IPS DF 6.9 (cell line): ENCODE measurements around the gene YAP1.
"Not testable (repeated sequence)": the region's sequence is repeated elsewhere in the genome, so short reads cannot be mapped to it uniquely, and the experiment has no call there.

Experiments used
- DNase-seq: peaks from one replicate; pipeline ENCODE4 v3.0.0-alpha.2; 2013; ENCODE audit warnings: low read depth, low spot score
- H3K27ac ChIP-seq: one replicate; pipeline ENCODE4 v1.5.1; 2013; ENCODE audit warnings: low read length, control low read depth
- H3K27me3 ChIP-seq: 2 replicates; pipeline ENCODE4 v1.6.1; 2013; ENCODE audit warnings: mild to moderate bottlenecking, low read length; ENCODE audit not compliant: control insufficient read depth, insufficient read depth
- H3K36me3 ChIP-seq: 2 replicates; pipeline ENCODE4 v1.6.1; 2013; ENCODE audit warnings: low read length; ENCODE audit not compliant: control insufficient read depth, insufficient read depth
- H3K4me1 ChIP-seq: 2 replicates; pipeline ENCODE4 v1.6.1; 2013; ENCODE audit warnings: low read length; ENCODE audit not compliant: control insufficient read depth, insufficient read depth
- H3K4me3 ChIP-seq: 2 replicates; pipeline ENCODE4 v1.5.1; 2013; ENCODE audit warnings: mild to moderate bottlenecking, low read length
- H3K9me3 ChIP-seq: 2 replicates; pipeline ENCODE4 v1.6.1; 2013; ENCODE audit warnings: low read length, inconsistent platforms; ENCODE audit not compliant: control insufficient read depth, insufficient read depth
- WGBS: extraction: QIAGEN DNeasy Blood & Tissue Kit; methylation state at CpG from one replicate; pipeline ENCODE4 v1.1.7; 2013; ENCODE audit warnings: mixed read lengths, missing lambda C conversion rate; ENCODE audit not compliant: insufficient read length, insufficient coverage; 5-methylcytosine and 5-hydroxymethylcytosine counted together

YAP1 gene

GRCh38 chr11:102199673-102200072 is 89.4 kb downstream of the YAP1 start:
- no peaks in the 10 kb centered on the region; the same call in 1 of the 2 replicates for H3K9me3 ChIP-seq
- H3K4me1 ChIP-seq, result peaks cover 4% of the 10 kb centered on the region
- no peak overlapping the region for H3K4me3 ChIP-seq
- H3K36me3 ChIP-seq, result no peaks in the 10 kb centered on the region
- DNase-seq, result no peak
- H3K27ac ChIP-seq, result no peak overlapping the region
- WGBS, result no CpG with 5 or more reads among the region's 2 CpGs
- H3K27me3 ChIP-seq, result no peaks in the 10 kb centered on the region

- not testable (repeated sequence) for H3K4me3 ChIP-seq, H3K4me1 ChIP-seq, H3K9me3 ChIP-seq, H3K36me3 ChIP-seq, H3K27ac ChIP-seq, H3K27me3 ChIP-seq, DNase-seq
- no CpG with 5 or more reads among the region's 5 CpGs for WGBS
Measured at GRCh38 chr11:102200325-102200724, 90.1 kb downstream of the YAP1 start.

DNA sequence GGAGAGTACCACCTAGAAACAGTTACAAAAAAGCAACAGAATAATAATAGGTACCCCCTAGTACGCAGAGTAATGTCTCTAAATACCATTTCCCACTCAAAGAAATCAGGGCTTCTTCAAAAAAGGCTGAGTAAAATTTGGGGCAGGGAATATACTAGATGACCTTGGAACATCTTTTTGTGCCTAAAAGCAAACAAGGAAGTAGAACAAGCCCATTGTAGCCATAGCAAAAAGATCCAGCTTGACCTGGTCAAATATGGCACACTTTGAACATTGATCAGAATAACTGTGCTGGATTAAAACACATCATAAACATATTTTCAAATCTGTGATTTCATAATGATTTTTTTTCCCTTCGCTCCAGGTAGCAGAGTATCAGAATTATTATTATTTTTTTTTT is 91.5 kb downstream of the YAP1 start:
- no CpG with 5 or more reads among the region's 2 CpGs for WGBS
- no peaks in the 10 kb centered on the region for H3K36me3 ChIP-seq
- no peaks in the 10 kb centered on the region for H3K9me3 ChIP-seq
- H3K4me3 ChIP-seq, result no peak overlapping the region
- DNase-seq, result no peak
- H3K4me1 ChIP-seq, result peaks cover 5% of the 10 kb centered on the region
- H3K27ac ChIP-seq, result no peak overlapping the region
- H3K27me3 ChIP-seq, result no peaks in the 10 kb centered on the region

DNA sequence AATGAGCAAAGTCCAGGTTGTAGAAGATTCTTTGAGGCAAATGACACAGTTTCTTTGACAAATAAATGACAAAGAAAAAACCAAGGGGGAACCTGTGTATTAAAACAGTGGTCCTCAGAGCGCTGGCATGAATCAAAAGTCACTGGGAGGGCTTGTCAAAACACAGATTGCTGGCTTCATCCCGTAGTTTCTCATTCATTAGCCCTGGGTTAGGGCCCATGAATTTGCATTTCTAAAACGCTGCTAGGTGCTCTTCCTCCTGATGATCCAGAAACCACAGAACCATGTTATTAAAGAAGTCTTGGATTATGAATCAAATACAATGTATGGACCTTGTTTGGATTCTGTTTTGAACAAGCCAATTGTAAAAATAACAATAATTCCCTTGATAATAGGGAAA is 92.7 kb downstream of the YAP1 start:
- H3K9me3 ChIP-seq, result no peaks in the 10 kb centered on the region
- H3K27ac ChIP-seq, result no peak overlapping the region
- H3K27me3 ChIP-seq, result no peaks in the 10 kb centered on the region
- H3K4me1 ChIP-seq, result peaks cover 8% of the 10 kb centered on the region
- no peaks in the 10 kb centered on the region for H3K36me3 ChIP-seq
- no peak for DNase-seq
- no CpG with 5 or more reads among the region's 3 CpGs for WGBS
- no peak overlapping the region for H3K4me3 ChIP-seq

- Histone ChIP-seq H3K27me3 (no peaks in the 10 kb centered on the region), H3K9me3 (no peaks in the 10 kb centered on the region), H3K36me3 (no peaks in the 10 kb centered on the region), H3K4me1 (peaks cover 8% of the 10 kb centered on the region), H3K4me3 (no peak overlapping the region), H3K27ac (no peak overlapping the region)
- WGBS, result no CpG with 5 or more reads among the region's 2 CpGs
- no peak for DNase-seq
Measured at GRCh38 chr11:102204174-102204573, 93.9 kb downstream of the YAP1 start.

DNA sequence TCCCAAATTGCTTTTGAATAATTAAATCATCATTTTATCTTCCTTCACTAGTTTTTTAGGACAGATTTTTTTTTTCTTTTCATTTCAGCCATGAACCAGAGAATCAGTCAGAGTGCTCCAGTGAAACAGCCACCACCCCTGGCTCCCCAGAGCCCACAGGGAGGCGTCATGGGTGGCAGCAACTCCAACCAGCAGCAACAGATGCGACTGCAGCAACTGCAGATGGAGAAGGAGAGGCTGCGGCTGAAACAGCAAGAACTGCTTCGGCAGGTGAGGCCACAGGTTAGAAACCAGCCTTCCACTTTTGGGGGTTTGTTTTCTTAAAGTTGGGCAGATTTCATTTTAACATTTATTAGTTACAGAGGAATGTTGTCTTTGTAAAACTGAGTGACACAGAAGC is 95.6 kb downstream of the YAP1 start:
- no peak overlapping the region for H3K4me3 ChIP-seq
- WGBS, result no CpG with 5 or more reads among the region's 4 CpGs
- no peaks in the 10 kb centered on the region for H3K9me3 ChIP-seq
- H3K4me1 ChIP-seq, result peaks cover 9% of the 10 kb centered on the region
- DNase-seq, result no peak
- no peaks in the 10 kb centered on the region for H3K27me3 ChIP-seq
- H3K36me3 ChIP-seq, result no peaks in the 10 kb centered on the region
- no peak overlapping the region for H3K27ac ChIP-seq

GRCh38 chr11:102208835-102209234 is 98.6 kb downstream of the YAP1 start:
- H3K4me3 ChIP-seq, result no peak overlapping the region
- WGBS, result no CpG with 5 or more reads among the region's 2 CpGs
- no peak for DNase-seq
- no peaks in the 10 kb centered on the region for H3K36me3 ChIP-seq
- no peak overlapping the region for H3K27ac ChIP-seq
- no peaks in the 10 kb centered on the region for H3K27me3 ChIP-seq
- peaks cover 6% of the 10 kb centered on the region; the same call in 1 of the 2 replicates for H3K4me1 ChIP-seq
- H3K9me3 ChIP-seq, result no peaks in the 10 kb centered on the region

- H3K27ac ChIP-seq, result no peak overlapping the region
- H3K36me3 ChIP-seq, result no peaks in the 10 kb centered on the region
- no peaks in the 10 kb centered on the region for H3K27me3 ChIP-seq
- no peak overlapping the region for H3K4me3 ChIP-seq
- no peaks in the 10 kb centered on the region for H3K4me1 ChIP-seq
- H3K9me3 ChIP-seq, result no peaks in the 10 kb centered on the region
- no peak for DNase-seq
Measured at GRCh38 chr11:102214623-102215022, 104.4 kb downstream of the YAP1 start.

DNA sequence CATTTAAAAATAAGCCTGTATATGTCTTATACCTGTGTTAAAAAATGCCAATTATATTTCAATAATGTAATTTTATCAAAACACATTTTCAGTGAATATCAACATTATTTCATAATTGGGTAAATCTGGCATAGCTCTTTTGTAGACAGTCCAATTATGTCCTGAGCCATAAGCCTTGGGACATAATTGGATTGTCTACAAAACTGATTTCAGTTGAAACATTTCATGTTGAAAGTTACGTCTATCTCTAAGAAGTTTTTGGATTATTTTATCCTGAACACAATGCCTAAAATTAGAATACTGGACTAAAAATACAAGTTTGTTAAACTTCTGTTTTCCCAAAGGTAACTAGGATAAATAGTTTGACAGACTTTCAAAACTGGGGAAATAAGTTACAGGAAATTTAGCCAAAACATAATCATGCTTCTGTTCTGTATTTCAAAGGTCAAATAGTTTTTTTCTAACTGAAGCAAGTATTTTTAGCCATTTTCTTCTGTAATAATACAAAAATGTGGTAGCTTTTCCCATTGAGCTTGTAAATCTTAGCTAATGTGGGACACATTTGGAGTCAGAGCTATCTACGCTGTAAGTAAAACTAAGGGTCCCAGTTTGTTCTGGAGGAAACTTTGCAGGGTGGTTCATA is 106.3 kb downstream of the YAP1 start:
- no CpG with 5 or more reads among the region's 2 CpGs for WGBS
- H3K27ac ChIP-seq, result no peak overlapping the region

DNA sequence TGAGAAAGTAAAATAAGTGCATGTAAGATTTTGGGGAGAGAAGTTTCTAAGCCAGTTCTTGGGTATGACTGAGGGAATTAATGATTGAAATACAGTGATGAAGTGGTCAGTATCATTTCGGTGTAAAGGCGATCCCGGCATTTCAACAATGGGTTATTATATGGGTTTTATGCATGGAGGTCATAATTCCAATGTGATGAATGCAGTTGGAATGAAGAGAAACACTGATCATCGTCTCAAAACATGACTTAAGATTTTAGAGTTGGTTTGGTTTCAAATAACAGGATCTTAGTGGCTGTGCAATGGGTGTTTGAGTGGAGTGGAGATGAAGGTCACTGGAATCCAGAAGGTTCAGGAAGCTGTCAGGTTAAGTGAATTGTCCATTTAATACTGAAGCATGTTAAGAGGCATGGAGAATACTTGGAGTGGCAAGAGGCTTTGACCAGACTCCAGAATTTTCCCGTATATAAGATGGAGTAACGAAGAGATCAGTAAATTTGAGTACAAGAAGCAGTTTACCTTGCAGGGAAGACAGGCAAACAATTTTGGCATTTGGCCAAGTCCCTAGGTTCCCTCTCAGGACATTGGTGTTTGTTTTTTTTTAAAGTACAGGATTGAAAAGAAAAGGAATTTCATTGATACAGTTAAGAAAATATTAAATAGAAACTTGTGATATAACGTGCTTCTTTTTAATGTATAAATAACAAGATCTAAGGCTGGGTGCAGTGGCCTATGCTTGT is 110.7 kb downstream of the YAP1 start:
- H3K4me3 ChIP-seq, result no peak overlapping the region
- no CpG with 5 or more reads among the region's 7 CpGs for WGBS
- H3K27me3 ChIP-seq, result no peaks in the 10 kb centered on the region
- H3K36me3 ChIP-seq, result no peaks in the 10 kb centered on the region
- no peak overlapping the region for H3K27ac ChIP-seq
- DNase-seq, result no peak
- H3K4me1 ChIP-seq, result no peaks in the 10 kb centered on the region
- no peaks in the 10 kb centered on the region for H3K9me3 ChIP-seq

More for the DNA sequence above, 106.3 kb downstream of the YAP1 start:
- no peaks in the 10 kb centered on the region for H3K4me1 ChIP-seq
- no peaks in the 10 kb centered on the region for H3K9me3 ChIP-seq
- no peak for DNase-seq
- no peak overlapping the region for H3K4me3 ChIP-seq
- no peaks in the 10 kb centered on the region for H3K36me3 ChIP-seq
- no peaks in the 10 kb centered on the region for H3K27me3 ChIP-seq

DNA sequence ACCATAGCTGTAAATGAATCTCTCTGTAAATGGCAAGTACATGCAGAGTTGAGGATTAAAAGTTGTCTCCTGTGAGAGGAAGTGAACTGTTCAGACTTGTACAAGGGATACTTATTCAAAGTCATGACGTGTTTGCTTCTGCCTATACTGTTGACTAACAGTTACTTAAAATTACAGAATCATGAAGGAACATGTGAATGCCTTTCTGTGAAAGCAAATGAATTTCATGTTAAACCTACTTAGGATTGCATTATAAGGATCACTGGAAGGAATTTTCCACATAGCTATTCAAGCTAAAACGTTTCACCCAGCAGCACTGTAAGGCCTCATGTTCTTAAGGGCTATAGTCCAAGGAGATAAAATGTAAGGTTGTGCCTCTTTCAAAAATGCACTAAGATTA is 113.6 kb downstream of the YAP1 start:
- no peaks in the 10 kb centered on the region for H3K9me3 ChIP-seq
- no peak for DNase-seq
- no peak overlapping the region for H3K4me3 ChIP-seq
- no peak overlapping the region for H3K27ac ChIP-seq
- H3K4me1 ChIP-seq, result no peaks in the 10 kb centered on the region
- H3K27me3 ChIP-seq, result no peaks in the 10 kb centered on the region
- no peaks in the 10 kb centered on the region for H3K36me3 ChIP-seq
- WGBS, result no CpG with 5 or more reads among the region's 2 CpGs
